Measurements from ENCODE around the gene HDAC9.

- no peak for TF ChIP-seq EZH2 (IDR thresholded peaks at IDR 0.05)
- no peak for TF ChIP-seq CTCF (IDR thresholded peaks at IDR 0.05)
Measured at GRCh38 chr7:18481776-18482175, 13.8 kb upstream of the HDAC9 start.
